GM21723 (cell line): ENCODE measurements around the gene DENND2D.

Experiments
- ATAC-seq: cut with Tn5 transposase; IDR thresholded peaks from one replicate; pipeline ENCODE4 v1.9.1; 2021; ENCODE audit warnings: mild to moderate bottlenecking, moderate library complexity; ENCODE audit not compliant: unreplicated experiment

Gene DENND2D

GRCh38 chr1:111203681-111204200 is 3.3 kb upstream of the DENND2D start:
- ATAC-seq = peak; percentile 59

GRCh38 chr1:111202707-111203623 is 2.5 kb upstream of the DENND2D start:
- no peak for ATAC-seq

- no peak for ATAC-seq
Observed at GRCh38 chr1:111202366-111202706, 1.9 kb upstream of the DENND2D start.

- ATAC-seq = no peak
Observed at GRCh38 chr1:111201275-111202090, 1.0 kb upstream of the DENND2D start.

- no peak for ATAC-seq
Observed at GRCh38 chr1:111200802-111201161, 336 bp upstream of the DENND2D start.

GRCh38 chr1:111199329-111199728 is 1.1 kb downstream of the DENND2D start:
- no peak for ATAC-seq

- no peak for ATAC-seq
Observed at GRCh38 chr1:111198836-111199235, 1.6 kb downstream of the DENND2D start.

GRCh38 chr1:111197598-111198284 is 2.7 kb downstream of the DENND2D start:
- ATAC-seq = no peak

GRCh38 chr1:111196213-111196612 is 4.2 kb downstream of the DENND2D start:
- ATAC-seq = no peak

- ATAC-seq = no peak
Observed at GRCh38 chr1:111195002-111195684, 5.3 kb downstream of the DENND2D start.

GRCh38 chr1:111193712-111194480 is 6.5 kb downstream of the DENND2D start:
- no peak for ATAC-seq

- no peak for ATAC-seq
Observed at GRCh38 chr1:111192658-111193519, 7.6 kb downstream of the DENND2D start.

- ATAC-seq = no peak
Observed at GRCh38 chr1:111192074-111192473, 8.4 kb downstream of the DENND2D start.

GRCh38 chr1:111191496-111191895 is 8.9 kb downstream of the DENND2D start:
- ATAC-seq = no peak

GRCh38 chr1:111190931-111191451 is 9.5 kb downstream of the DENND2D start:
- no peak for ATAC-seq

- ATAC-seq = no peak
Observed at GRCh38 chr1:111184663-111185062, 15.8 kb downstream of the DENND2D start.

GRCh38 chr1:111183308-111184069 is 17.0 kb downstream of the DENND2D start:
- ATAC-seq = no peak

GRCh38 chr1:111182052-111182451 is 18.4 kb downstream of the DENND2D start:
- no peak for ATAC-seq
